H1 (cell line): ENCODE results near the gene INPP4B. TPM values are rescaled to one million over a fixed set of nuclear protein-coding genes. Genes with fewer than 3 reads are reported as not detected.

Experiments used
- CTCF ChIA-PET: fragments of 300-600 bp; sonication (Branson Sonifier 250); formaldehyde crosslinking; loops from one replicate; lab custom pipeline; 2021; ENCODE audit not compliant: partially characterized antibody; lab: Charles Lee
- POLR2A ChIA-PET: fragments of 300-600 bp; sonication (Branson Sonifier 250); formaldehyde crosslinking; loops from one replicate; lab custom pipeline; 2021; ENCODE audit warnings: inconsistent platforms; ENCODE audit not compliant: partially characterized antibody; lab: Charles Lee
- DNase-seq, 2 experiments: peaks; one replicate each; pipeline versions ENCODE4 v3.0.0 to v3.0.0-alpha.2; 2010 to 2022; ENCODE audit warnings: low spot score in 2 of 2, low read depth in 1 of 2, mixed read lengths in 1 of 2
- FAIRE-seq: peaks from 2 replicates; lab custom pipeline; 2011; peaks lifted over from hg19 to GRCh38; lab: Jason Lieb, UNC
- H2AFZ ChIP-seq: 2 replicates; pipeline ENCODE4 v1.8.1; 2012; ENCODE audit warnings: low read length, inconsistent platforms
- H2AK5ac ChIP-seq: 2 replicates; pipeline ENCODE4 v1.6.1; 2013; ENCODE audit warnings: low read depth, low read length
- H2BK120ac ChIP-seq: replicated peaks from 2 replicates; pipeline ENCODE3; 2013; ENCODE audit warnings: low read depth, low read length, inconsistent platforms
- H2BK12ac ChIP-seq: 2 replicates; pipeline ENCODE4 v1.6.1; 2013; ENCODE audit warnings: low read depth, low read length
- H2BK15ac ChIP-seq: 2 replicates; pipeline ENCODE4 v1.6.1; 2013; ENCODE audit warnings: low read length
- H2BK20ac ChIP-seq: 2 replicates; pipeline ENCODE4 v1.6.1; 2013; ENCODE audit warnings: low read length
- H2BK5ac ChIP-seq: 2 replicates; pipeline ENCODE4 v1.6.1; 2013; ENCODE audit warnings: low read depth, low read length
- H3K14ac ChIP-seq: 2 replicates; pipeline ENCODE4 v1.6.1; 2013; ENCODE audit warnings: inconsistent platforms; ENCODE audit not compliant: insufficient read length
- H3K18ac ChIP-seq: 2 replicates; pipeline ENCODE4 v1.6.1; 2013; ENCODE audit warnings: low read length; ENCODE audit errors: extremely low read depth
- H3K23ac ChIP-seq: 2 replicates; pipeline ENCODE4 v1.6.1; 2013; ENCODE audit warnings: inconsistent platforms; ENCODE audit not compliant: insufficient read length
- H3K23me2 ChIP-seq: 2 replicates; pipeline ENCODE4 v1.6.1; 2013; ENCODE audit warnings: low read depth, low read length
- H3K27ac ChIP-seq: 2 replicates; pipeline ENCODE4 v1.6.1; 2011; ENCODE audit warnings: low read depth, low read length, inconsistent platforms
- H3K27me3 ChIP-seq, 4 experiments: replicated peaks in 1 of 4; 1 replicate in 1 of 4; 2 replicates in 3 of 4; pipeline versions ENCODE4 v1.6.1 to v1.8.1; 2011 to 2013; ENCODE audit warnings: low read length in 3 of 4, mild to moderate bottlenecking in 3 of 4, inconsistent platforms in 2 of 4, mixed read lengths in 2 of 4, moderate library complexity in 1 of 4; ENCODE audit not compliant: control insufficient read depth in 3 of 4, insufficient read depth in 3 of 4; ENCODE audit errors: extremely low read depth in 1 of 4
- H3K36me3 ChIP-seq, 4 experiments: 2 replicates each; pipeline versions ENCODE4 v1.6.1 to v1.8.1; 2011 to 2013; ENCODE audit warnings: mild to moderate bottlenecking in 4 of 4, low read length in 3 of 4, moderate library complexity in 2 of 4, control low read depth in 1 of 4, inconsistent platforms in 1 of 4; ENCODE audit not compliant: insufficient read depth in 4 of 4, control insufficient read depth in 2 of 4
- H3K4ac ChIP-seq: replicated peaks from 2 replicates; pipeline ENCODE3; 2013; ENCODE audit warnings: low read length, low read depth, mixed read lengths, inconsistent platforms; ENCODE audit not compliant: insufficient read length
- H3K4me1 ChIP-seq, 4 experiments: replicated peaks in 1 of 4; 1 replicate in 1 of 4; 2 replicates in 3 of 4; pipeline versions ENCODE4 v1.6.1 to v1.8.1; 2011 to 2013; ENCODE audit warnings: low read length in 3 of 4, inconsistent platforms in 2 of 4, mixed read lengths in 1 of 4; ENCODE audit not compliant: insufficient read depth in 4 of 4, control insufficient read depth in 3 of 4
- H3K4me2 ChIP-seq, 2 experiments: 2 replicates each; pipeline versions ENCODE4 v1.6.1 to v1.8.1; 2011 to 2013; ENCODE audit warnings: low read depth in 2 of 2, low read length in 2 of 2, control low read depth in 1 of 2, inconsistent platforms in 1 of 2, mild to moderate bottlenecking in 1 of 2; ENCODE audit not compliant: insufficient read depth in 1 of 2
- H3K4me3 ChIP-seq, 4 experiments: fragments of 200-600, 300-600 bp in 1 of 4; sonication (generic), shearing (Covaris generic), sonication (Bioruptor Twin) in 1 of 4; 2 replicates each; pipeline versions ENCODE4 v1.5.1 to v1.8.1; 2011 to 2016; ENCODE audit warnings: low read length in 4 of 4, low read depth in 3 of 4, control low read depth in 2 of 4, inconsistent platforms in 2 of 4, mild to moderate bottlenecking in 2 of 4, mixed read lengths in 1 of 4, moderate library complexity in 1 of 4; ENCODE audit not compliant: insufficient read depth in 2 of 4; ENCODE audit errors: extremely low read depth in 1 of 4
- H3K56ac ChIP-seq: replicated peaks from 2 replicates; pipeline ENCODE3; 2013; ENCODE audit warnings: low read depth, mild to moderate bottlenecking, mixed read lengths, low read length, inconsistent platforms; ENCODE audit not compliant: insufficient read length
- H3K79me1 ChIP-seq: 2 replicates; pipeline ENCODE4 v1.6.1; 2013; ENCODE audit warnings: low read depth, low read length, control low read depth
- H3K79me2 ChIP-seq, 2 experiments: 2 replicates each; pipeline versions ENCODE4 v1.6.1 to v1.8.1; 2012 to 2013; ENCODE audit warnings: low read length in 2 of 2, mild to moderate bottlenecking in 2 of 2, inconsistent platforms in 1 of 2; ENCODE audit not compliant: insufficient read depth in 2 of 2, control insufficient read depth in 1 of 2
- H3K9ac ChIP-seq, 4 experiments: replicated peaks in 1 of 4; 1 replicate in 1 of 4; 2 replicates in 3 of 4; pipeline versions ENCODE4 v1.6.1 to v1.8.1; 2011 to 2013; ENCODE audit warnings: low read depth in 3 of 4, low read length in 3 of 4, control low read depth in 2 of 4, mild to moderate bottlenecking in 2 of 4, moderate library complexity in 2 of 4, inconsistent platforms in 1 of 4; ENCODE audit errors: extremely low read depth in 1 of 4
- H3K9me3 ChIP-seq, 2 experiments: 2 replicates each; pipeline versions ENCODE4 v1.6.1 to v1.8.1; 2012 to 2013; ENCODE audit warnings: mild to moderate bottlenecking in 2 of 2, moderate library complexity in 2 of 2, control low read depth in 1 of 2, inconsistent platforms in 1 of 2, low read depth in 1 of 2, low read length in 1 of 2, mixed read lengths in 1 of 2; ENCODE audit not compliant: insufficient read depth in 2 of 2
- H4K20me1 ChIP-seq, 2 experiments: replicated peaks in 1 of 2; 2 replicates each; pipeline versions ENCODE3 to v1.8.1; 2011 to 2013; ENCODE audit warnings: inconsistent platforms in 2 of 2, low read length in 2 of 2, mild to moderate bottlenecking in 1 of 2; ENCODE audit not compliant: insufficient read depth in 2 of 2, control insufficient read depth in 1 of 2
- H4K5ac ChIP-seq: 2 replicates; pipeline ENCODE4 v1.6.1; 2013; ENCODE audit warnings: low read length, low read depth, mixed read lengths, inconsistent platforms; ENCODE audit not compliant: insufficient read length
- H4K8ac ChIP-seq: 2 replicates; pipeline ENCODE4 v1.8.0; 2013; ENCODE audit warnings: mild to moderate bottlenecking, moderate library complexity, low read length, inconsistent platforms; ENCODE audit not compliant: insufficient read depth; ENCODE audit errors: extremely low read depth
- H4K91ac ChIP-seq: replicated peaks from 2 replicates; pipeline ENCODE3; 2013; ENCODE audit warnings: low read length, mixed read lengths, inconsistent platforms; ENCODE audit not compliant: insufficient read length
- BRCA1 ChIP-seq: IDR thresholded peaks from 2 replicates; pipeline ENCODE4 v1.6.1; 2012; ENCODE audit warnings: low read depth, low read length, improper control_type of control experiment
- CHD2 ChIP-seq: IDR thresholded peaks from 2 replicates; pipeline ENCODE4 v1.6.1; 2012; ENCODE audit warnings: low read length, improper control_type of control experiment
- KDM1A ChIP-seq: fragments of 200-600, 300-600 bp; sonication (generic); IDR thresholded peaks from 2 replicates; pipeline ENCODE4 v1.7.1; 2016; ENCODE audit warnings: mild to moderate bottlenecking, low read length, borderline replicate concordance
- MAFK ChIP-seq: IDR thresholded peaks from 2 replicates; pipeline ENCODE4 v1.6.1; 2012; ENCODE audit warnings: low read depth, mild to moderate bottlenecking, improper control_type of control experiment, low read length
- MAX ChIP-seq: IDR thresholded peaks from 2 replicates; pipeline ENCODE4 v1.6.1; 2012; ENCODE audit warnings: inconsistent platforms
- NRF1 ChIP-seq: IDR thresholded peaks from 2 replicates; pipeline ENCODE4 v1.6.1; 2011; ENCODE audit warnings: mild to moderate bottlenecking, low read depth, low read length, improper control_type of control experiment
- PHF8 ChIP-seq: fragments of 200-600 bp; sonication (generic); conservative IDR thresholded peaks from 2 replicates; pipeline ENCODE4 v1.7.1; 2012; ENCODE audit warnings: low read depth, mild to moderate bottlenecking, inconsistent platforms, low read length, moderate library complexity
- POU5F1 ChIP-seq: IDR thresholded peaks from 2 replicates; pipeline ENCODE4 v1.6.1; 2011; ENCODE audit warnings: low read depth, mild to moderate bottlenecking, low read length, moderate library complexity
- SP4 ChIP-seq: IDR thresholded peaks from 2 replicates; pipeline ENCODE4 v1.6.1; 2012; ENCODE audit warnings: low read length, inconsistent platforms
- YY1 ChIP-seq: IDR thresholded peaks from 2 replicates; pipeline ENCODE4 v1.6.1; 2011; ENCODE audit warnings: low read depth, mild to moderate bottlenecking, low read length
- polyA plus RNA-seq, 7 experiments: library from polyadenylated mRNA; depleted of rRNA in 3 of 7; stranded (reverse) in 5 of 7; unstranded in 2 of 7; fragments of >200 nt in 5 of 7; fragments of 200-250 nt in 2 of 7; gene quantifications; 1 replicate in 5 of 7; 2 replicates in 1 of 7; 4 replicates in 1 of 7; pipeline versions ENCODE4 v1.2.1 to v1.2.3, GENCODE V29; 2011 to 2013; ENCODE audit warnings: missing spikeins in 2 of 7, mixed read lengths in 2 of 7
- total RNA-seq: library from RNA; stranded (reverse); fragmentation: NEBNext Ultra II Directional; extraction: Animal tissue kit (Norgen Biotek cat#: 25700); gene quantifications from 2 replicates; pipeline ENCODE4 v1.2.1, GENCODE V29; 2021

INPP4B gene
- total and polyA plus RNA-seq, 2 of the 8 experiments (the other 6 are each of a cell fraction or from before 2014, with no cell fraction given), result 0.11 to 0.54 TPM

GRCh38 chr4:142334931-142335330, 511.2 kb downstream of the INPP4B start:
- FAIRE-seq (no peak), DNase-seq (no peak)
- Histone ChIP-seq H3K27me3 (no peaks in the 10 kb centered on the region), H3K23ac (no peak overlapping the region), H3K4me2 (no peak overlapping the region), H2BK5ac (no peak overlapping the region), H3K23me2 (no peaks in the 10 kb centered on the region), H3K9me3 (no peaks in the 10 kb centered on the region), H3K27ac (no peak overlapping the region), H3K4me3 (no peak overlapping the region), H4K8ac (no peak overlapping the region), H2BK20ac (no peak overlapping the region), H2BK15ac (no peak overlapping the region), H3K4ac (no peak overlapping the region), H2BK120ac (no peak overlapping the region), H2AFZ (no peak overlapping the region), H4K91ac (no peak overlapping the region), H4K5ac (no peak overlapping the region), H3K36me3 (no peaks in the 10 kb centered on the region), H3K14ac (no peak overlapping the region), H3K79me1 (no peaks in the 10 kb centered on the region), H3K56ac (no peak overlapping the region), H3K18ac (no peak overlapping the region), H2AK5ac (no peak overlapping the region), H2BK12ac (no peak overlapping the region), H3K79me2 (no peaks in the 10 kb centered on the region), H3K4me1 (no peaks in the 10 kb centered on the region), H3K9ac (no peak overlapping the region), H4K20me1 (no peaks in the 10 kb centered on the region)
- TF ChIP-seq POU5F1 (no peak), SP4 (no peak), MAFK (no peak), CHD2 (no peak), NRF1 (no peak), MAX (no peak), YY1 (no peak), KDM1A (no peak), BRCA1 (no peak), PHF8 (no peak)
- ChIA-PET CTCF (interaction anchor here (0.6 to 0.8 kb wide), 3 partner anchors 52 to 552 kb away, joined by 3 to 5 read pairs (median 3); no protein-coding TSS in a partner anchor), POLR2A (no interaction called here)
